HL-60 (cell line): ENCODE results near the gene ATE1.

Source experiments
- DNase-seq, 2 experiments: peaks; one replicate each; pipeline ENCODE4 v3.0.0-alpha.2; 2010 to 2020; ENCODE audit warnings: low read depth in 1 of 2, low spot score in 1 of 2
- H3K27ac ChIP-seq: fragments of 250-450 bp; sonication (Bioruptor Pico); replicated peaks from 2 replicates; pipeline ENCODE4 v1.5.1; 2020; ENCODE audit warnings: mild to moderate bottlenecking, moderate library complexity
- H3K27me3 ChIP-seq: fragments of 250-450 bp; sonication (Bioruptor Pico); 2 replicates; pipeline ENCODE4 v1.5.1; 2021; ENCODE audit warnings: mild to moderate bottlenecking, moderate library complexity; ENCODE audit not compliant: insufficient read depth, poor library complexity, severe bottlenecking
- H3K4me3 ChIP-seq: replicated peaks from 2 replicates; pipeline ENCODE4 v1.5.1; 2011; ENCODE audit warnings: mild to moderate bottlenecking, control low read depth, low read length; ENCODE audit not compliant: insufficient read depth
- GABPA ChIP-seq: IDR thresholded peaks from 2 replicates; pipeline ENCODE4 v1.6.1; 2012; ENCODE audit warnings: low read depth
- POLR2AphosphoS5 ChIP-seq: IDR thresholded peaks from 2 replicates; pipeline ENCODE4 v1.6.1; 2012; ENCODE audit warnings: low read depth
- SPI1 ChIP-seq: IDR thresholded peaks from 2 replicates; pipeline ENCODE4 v1.6.1; 2012; ENCODE audit warnings: low read depth, mild to moderate bottlenecking, borderline replicate concordance
- TF ChIP-seq, protein P1 (sequence below): IDR thresholded peaks from 2 replicates; pipeline ENCODE4 v1.6.1; 2012; ENCODE audit warnings: low read depth; ENCODE audit not compliant: insufficient replicate concordance
- TF ChIP-seq, protein P2 (sequence below): IDR thresholded peaks from one replicate; pipeline ENCODE4 v1.5.1; 2011; ENCODE audit warnings: low read length, control low read depth, inconsistent platforms; ENCODE audit not compliant: insufficient read depth

The ATE1 gene

DNA sequence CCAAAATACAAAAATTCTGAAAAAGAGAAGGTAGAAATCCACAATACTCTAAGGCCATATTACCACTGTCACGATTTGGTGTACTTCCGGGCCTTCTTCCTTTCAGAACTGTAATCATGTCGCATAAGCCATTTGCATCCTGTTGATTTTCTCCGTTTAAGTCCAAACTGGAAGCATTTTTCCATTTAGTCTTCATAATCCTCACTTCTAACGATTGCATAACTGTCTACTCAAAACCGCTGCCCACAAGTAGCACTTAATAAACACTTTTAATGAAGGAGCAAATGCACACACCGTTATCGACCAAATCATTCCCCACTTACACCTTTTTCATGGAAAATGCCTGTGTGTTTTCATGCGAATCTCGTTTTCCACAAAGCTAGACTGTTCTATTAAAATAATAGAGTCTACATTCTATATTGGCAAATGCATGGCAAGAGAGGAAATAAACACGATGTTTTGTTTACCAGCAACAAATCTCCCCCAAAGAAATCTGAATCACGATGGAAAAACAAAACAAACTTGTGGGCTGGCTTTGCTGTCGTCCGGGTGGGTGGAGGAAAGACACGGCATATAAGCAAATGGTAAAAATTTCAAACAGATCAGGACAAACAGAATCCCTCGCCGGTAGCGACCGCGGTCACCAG, 1.0 kb downstream of the ATE1 start:
- TF ChIP-seq GABPA (0 out of 2 replicates have a peak, but pooled peaks have one; percentile 30), POLR2AphosphoS5 (no peak)
- TF ChIP-seq, protein P1, sequence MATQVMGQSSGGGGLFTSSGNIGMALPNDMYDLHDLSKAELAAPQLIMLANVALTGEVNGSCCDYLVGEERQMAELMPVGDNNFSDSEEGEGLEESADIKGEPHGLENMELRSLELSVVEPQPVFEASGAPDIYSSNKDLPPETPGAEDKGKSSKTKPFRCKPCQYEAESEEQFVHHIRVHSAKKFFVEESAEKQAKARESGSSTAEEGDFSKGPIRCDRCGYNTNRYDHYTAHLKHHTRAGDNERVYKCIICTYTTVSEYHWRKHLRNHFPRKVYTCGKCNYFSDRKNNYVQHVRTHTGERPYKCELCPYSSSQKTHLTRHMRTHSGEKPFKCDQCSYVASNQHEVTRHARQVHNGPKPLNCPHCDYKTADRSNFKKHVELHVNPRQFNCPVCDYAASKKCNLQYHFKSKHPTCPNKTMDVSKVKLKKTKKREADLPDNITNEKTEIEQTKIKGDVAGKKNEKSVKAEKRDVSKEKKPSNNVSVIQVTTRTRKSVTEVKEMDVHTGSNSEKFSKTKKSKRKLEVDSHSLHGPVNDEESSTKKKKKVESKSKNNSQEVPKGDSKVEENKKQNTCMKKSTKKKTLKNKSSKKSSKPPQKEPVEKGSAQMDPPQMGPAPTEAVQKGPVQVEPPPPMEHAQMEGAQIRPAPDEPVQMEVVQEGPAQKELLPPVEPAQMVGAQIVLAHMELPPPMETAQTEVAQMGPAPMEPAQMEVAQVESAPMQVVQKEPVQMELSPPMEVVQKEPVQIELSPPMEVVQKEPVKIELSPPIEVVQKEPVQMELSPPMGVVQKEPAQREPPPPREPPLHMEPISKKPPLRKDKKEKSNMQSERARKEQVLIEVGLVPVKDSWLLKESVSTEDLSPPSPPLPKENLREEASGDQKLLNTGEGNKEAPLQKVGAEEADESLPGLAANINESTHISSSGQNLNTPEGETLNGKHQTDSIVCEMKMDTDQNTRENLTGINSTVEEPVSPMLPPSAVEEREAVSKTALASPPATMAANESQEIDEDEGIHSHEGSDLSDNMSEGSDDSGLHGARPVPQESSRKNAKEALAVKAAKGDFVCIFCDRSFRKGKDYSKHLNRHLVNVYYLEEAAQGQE, result peak; percentile 33
- TF ChIP-seq, protein P2, sequence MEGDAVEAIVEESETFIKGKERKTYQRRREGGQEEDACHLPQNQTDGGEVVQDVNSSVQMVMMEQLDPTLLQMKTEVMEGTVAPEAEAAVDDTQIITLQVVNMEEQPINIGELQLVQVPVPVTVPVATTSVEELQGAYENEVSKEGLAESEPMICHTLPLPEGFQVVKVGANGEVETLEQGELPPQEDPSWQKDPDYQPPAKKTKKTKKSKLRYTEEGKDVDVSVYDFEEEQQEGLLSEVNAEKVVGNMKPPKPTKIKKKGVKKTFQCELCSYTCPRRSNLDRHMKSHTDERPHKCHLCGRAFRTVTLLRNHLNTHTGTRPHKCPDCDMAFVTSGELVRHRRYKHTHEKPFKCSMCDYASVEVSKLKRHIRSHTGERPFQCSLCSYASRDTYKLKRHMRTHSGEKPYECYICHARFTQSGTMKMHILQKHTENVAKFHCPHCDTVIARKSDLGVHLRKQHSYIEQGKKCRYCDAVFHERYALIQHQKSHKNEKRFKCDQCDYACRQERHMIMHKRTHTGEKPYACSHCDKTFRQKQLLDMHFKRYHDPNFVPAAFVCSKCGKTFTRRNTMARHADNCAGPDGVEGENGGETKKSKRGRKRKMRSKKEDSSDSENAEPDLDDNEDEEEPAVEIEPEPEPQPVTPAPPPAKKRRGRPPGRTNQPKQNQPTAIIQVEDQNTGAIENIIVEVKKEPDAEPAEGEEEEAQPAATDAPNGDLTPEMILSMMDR, result no peak
- Histone ChIP-seq H3K4me3 (peak overlapping the region; percentile 85), H3K27ac (peak overlapping the region; percentile 93), H3K27me3 (no peaks in the 10 kb centered on the region)
- DNase-seq, result peak in 1 of 2 experiments; percentile 15

DNA sequence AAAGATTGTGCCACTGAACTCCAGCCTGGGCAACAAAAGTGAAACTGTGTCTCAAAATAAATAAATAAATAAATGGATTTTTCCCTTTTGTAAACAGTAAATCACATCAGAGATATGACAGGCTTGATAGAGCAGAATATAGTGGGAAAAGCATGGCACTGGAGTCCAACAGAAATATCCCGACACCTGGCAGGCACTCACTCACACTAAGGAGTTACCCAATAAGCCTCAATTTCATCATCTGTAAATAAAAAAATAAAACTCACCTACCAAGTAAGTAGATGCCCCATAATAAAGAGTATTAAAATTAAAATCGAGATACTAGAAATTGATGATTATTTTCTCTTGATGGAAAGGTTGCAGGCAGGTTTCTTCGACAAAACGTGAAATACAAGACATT, 1.7 kb downstream of the ATE1 start:
- TF ChIP-seq, protein P2, result no peak
- TF ChIP-seq, protein P1, result no peak
- no peak for TF ChIP-seq SPI1
- no peaks in the 10 kb centered on the region for H3K27me3 ChIP-seq
- H3K4me3 ChIP-seq, result no peak overlapping the region; the same call in 1 of the 2 replicates
- peak overlapping the region; percentile 93 for H3K27ac ChIP-seq
- peak in 1 of 2 experiments; percentile 40 for DNase-seq

DNA sequence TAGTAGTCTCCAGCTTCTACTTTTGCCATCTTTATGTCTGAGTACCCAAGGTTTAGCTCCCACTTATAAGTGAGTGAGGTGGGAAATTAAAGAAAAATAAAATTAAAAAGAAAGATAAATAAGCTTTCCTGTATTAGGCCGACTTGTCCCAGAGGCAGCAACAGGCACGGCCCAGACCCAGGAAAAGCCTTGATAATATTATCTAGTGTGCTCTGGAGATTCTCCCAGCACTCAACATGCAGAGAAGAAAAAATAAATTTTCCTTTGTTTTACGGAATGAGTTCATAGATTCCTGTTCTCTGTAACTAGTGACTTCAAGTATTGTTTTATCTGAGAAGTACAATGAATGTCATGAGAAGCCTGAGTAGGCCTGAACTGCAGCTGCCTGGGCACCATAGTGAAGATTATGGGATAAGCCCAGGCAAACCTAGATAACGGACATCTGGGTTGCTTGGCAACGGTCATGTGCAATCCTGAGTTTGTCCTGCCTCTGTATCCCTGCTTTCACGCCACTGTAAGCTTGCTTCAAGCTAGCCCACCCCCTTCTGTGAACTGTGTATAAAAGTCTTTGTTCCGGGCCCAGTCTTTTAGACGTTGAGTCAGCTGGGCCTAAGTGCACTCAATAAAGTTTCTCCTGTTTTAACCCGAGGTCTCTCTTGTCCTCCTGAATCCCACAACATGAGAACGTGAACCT, 6.4 kb downstream of the ATE1 start:
- TF ChIP-seq, protein P2, result no peak
- TF ChIP-seq SPI1 (no peak), GABPA (no peak), POLR2AphosphoS5 (no peak)
- TF ChIP-seq, protein P1, result no peak
- Histone ChIP-seq H3K4me3 (no peak overlapping the region), H3K27ac (no peak overlapping the region), H3K27me3 (no peaks in the 10 kb centered on the region)
- no peak for DNase-seq
